HG02885 (cell line): ENCODE data around the gene LANCL1.

Source experiments
- ATAC-seq: cut with Tn5 transposase; IDR thresholded peaks from one replicate; pipeline ENCODE4 v1.9.1; 2021; ENCODE audit warnings: mild to moderate bottlenecking; ENCODE audit not compliant: unreplicated experiment, poor library complexity

The LANCL1 gene

GRCh38 chr2:210476194-210477128 lies at the start of gene LANCL1:
Gene LANCL1, minus strand, starts transcription at chr2:210476759. Its CDS starts 363 bp downstream, at chr2:210476396.
- peak; percentile 100 for ATAC-seq

- ATAC-seq, result no peak
Measured at GRCh38 chr2:210524533-210524932, 48.0 kb upstream of the LANCL1 start.

- no peak for ATAC-seq
Measured at GRCh38 chr2:210523650-210524289, 47.2 kb upstream of the LANCL1 start.

- no peak for ATAC-seq
Measured at GRCh38 chr2:210522399-210522798, 45.8 kb upstream of the LANCL1 start.

GRCh38 chr2:210519594-210519993 lies 43.0 kb upstream of the LANCL1 start:
- ATAC-seq, result no peak

DNA sequence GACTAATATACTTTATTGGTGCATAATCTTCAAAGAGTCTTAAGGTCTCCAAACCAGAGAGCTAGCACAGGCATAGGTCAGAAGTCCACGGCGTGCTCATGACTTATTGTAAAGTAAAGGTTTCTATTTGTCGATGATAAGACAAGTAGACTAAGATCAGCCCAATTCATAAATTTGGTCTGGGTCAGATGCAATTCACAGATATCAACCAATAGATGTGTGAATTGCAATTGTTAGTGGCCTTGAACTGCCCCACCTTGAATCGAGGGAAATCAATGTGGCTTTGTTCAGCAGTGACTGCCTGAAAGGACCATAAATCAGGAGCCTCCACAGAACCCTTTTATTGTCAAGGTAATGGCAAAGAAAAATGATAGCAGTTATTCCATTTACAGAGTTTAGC lies 40.7 kb upstream of the LANCL1 start:
- ATAC-seq, result no peak

DNA sequence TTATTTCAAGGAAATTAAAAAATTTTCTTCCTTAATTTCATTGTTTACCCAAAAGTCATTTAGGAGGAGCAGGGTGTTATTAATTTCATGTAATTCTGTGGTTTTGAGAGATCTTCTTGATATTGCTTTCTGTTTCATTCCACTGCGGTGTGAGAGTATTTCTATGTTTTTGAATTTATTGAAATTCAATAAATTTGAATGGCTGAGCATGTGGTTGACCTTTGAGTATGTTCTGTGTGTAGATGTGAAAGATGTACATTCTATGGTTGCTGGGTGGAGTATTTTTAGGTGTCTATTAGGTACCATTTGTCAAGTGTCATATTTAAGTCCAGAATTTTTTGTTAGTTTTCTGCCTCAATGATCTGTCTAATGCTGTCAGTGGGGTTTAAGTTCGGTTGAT lies 39.4 kb upstream of the LANCL1 start:
- no peak for ATAC-seq

DNA sequence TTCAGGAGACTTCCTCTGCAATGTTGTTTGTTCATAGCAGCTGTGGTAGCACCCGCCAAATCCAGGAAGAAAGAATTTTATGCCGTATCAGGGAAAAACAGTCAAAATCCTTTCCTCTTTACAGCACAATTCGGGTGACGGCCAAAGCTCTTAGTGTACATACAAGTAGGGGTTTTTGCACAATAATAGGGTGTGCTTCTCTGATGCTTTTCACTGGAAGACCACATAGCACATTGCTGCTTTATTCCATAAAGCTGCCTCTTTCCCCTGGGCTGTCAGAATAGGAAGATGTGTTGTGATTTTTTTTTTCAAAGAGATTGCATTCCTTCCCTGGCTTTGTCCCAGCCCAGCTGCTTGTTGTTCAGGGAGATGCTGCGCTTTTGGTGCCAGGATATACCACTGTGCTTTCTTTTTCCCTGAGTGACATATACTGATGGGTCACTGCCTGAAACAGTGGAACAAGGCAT lies 27.2 kb upstream of the LANCL1 start:
- no peak for ATAC-seq

- peak; percentile 94 for ATAC-seq
Measured at GRCh38 chr2:210503001-210503623, 26.6 kb upstream of the LANCL1 start.

GRCh38 chr2:210496512-210496911 lies 20.0 kb upstream of the LANCL1 start:
- peak; percentile 63 for ATAC-seq

- ATAC-seq, result no peak
Measured at GRCh38 chr2:210493528-210493927, 17.0 kb upstream of the LANCL1 start.

- ATAC-seq, result no peak
Measured at GRCh38 chr2:210481601-210482175, 5.1 kb upstream of the LANCL1 start.

GRCh38 chr2:210480764-210481163 lies 4.2 kb upstream of the LANCL1 start:
- no peak for ATAC-seq

DNA sequence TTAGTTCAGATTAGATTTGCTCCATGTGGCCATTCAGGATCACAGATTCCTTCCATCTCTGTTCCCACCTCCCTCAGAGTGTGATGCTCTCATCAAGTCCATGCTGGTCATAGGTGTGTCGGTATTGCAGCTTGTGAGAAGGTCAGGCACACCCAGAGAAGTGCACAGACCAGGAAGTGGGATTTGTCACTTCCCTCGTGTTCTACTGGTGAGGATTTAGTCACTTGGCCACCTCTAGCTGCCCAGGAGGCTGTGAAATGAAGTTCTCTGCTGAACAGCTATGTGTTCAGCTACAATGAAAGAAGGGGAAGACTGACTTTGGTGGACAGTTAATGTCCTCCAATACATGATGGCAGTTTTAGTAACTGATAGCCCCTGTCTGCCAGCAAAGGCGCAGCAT lies 3.5 kb upstream of the LANCL1 start:
- no peak for ATAC-seq

- no peak for ATAC-seq
Measured at GRCh38 chr2:210478661-210479060, 2.1 kb upstream of the LANCL1 start.

DNA sequence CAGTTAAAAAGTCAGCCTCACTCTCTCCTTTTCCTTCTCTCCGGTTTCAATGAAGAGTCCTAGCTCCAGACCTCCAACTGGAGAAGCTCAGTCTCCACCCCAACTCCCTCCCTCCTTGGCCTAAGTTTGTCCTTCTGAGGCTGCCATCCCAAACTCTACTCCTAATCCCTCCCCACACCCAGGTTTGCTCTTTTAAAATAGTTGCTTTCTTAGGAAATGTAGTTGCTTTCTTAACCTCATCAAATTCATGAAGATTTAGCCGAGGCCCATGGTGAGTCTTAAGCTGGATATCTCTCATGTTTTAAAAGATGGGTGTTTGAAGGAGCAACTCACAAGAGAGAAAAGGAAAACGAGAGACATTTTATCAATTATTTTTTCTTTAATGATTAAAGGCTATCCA lies 937 bp upstream of the LANCL1 start:
- ATAC-seq, result no peak

DNA sequence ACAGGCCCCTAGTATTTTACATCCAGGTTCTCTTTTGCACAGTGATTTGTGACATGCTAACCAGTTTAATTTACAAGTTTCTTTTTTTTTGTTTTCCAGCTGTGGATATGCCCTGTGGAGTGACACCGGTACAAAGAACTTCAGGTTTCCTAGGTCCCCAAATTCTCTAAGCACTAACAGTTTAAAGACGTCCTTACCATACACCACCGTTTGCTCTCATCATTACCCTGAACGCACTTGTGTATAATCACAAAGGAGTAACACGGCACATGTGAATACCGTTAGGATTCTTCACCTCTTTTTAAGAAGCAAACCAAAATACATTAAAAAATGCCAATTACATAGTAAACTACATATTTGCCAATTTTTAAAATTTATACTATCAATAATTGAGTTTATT lies 853 bp downstream of the LANCL1 start:
- ATAC-seq, result no peak

DNA sequence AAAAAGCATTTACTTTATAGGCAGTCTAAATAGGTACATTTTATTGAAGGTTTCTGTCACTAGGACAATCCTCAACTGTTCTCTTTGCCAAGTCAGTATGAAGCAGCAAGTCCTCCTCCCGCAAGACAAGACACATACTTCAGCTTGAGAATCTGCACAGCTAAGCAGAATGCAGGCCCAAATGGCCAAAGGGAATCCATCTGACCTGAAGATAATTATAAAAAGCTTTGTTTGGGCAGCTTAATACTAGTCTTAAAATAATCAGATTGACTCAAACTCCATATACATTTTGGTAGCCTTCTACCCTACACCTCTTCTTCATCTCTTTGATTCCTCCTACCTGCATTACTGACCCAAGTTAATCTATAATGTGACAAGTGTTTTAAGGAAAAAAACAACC lies 1.8 kb downstream of the LANCL1 start:
- no peak for ATAC-seq

DNA sequence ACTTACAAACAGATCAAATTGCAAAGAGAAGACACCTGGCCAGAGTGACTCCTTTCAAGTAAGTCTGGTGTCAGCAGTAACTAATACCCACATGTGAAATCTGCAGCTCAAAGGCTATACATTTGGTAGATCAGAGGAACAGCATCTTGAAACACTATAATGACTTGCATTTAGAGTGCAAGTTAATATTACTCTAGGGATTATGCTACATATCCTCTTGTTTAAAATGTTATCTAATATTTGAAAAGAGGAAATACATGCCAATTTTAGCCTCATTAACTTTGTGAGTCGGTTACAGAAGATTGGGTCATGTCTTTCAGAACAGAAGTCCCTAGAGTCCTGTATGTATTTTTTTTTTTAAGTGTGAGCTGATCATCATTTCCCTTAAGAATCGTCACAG lies 15.2 kb downstream of the LANCL1 start:
- peak; percentile 48 for ATAC-seq

GRCh38 chr2:210460322-210461227 lies 16.0 kb downstream of the LANCL1 start:
- ATAC-seq, result peak; percentile 60
